ENCODE measurements around the gene ASZ1.
"Not testable (repeated sequence)": the region's sequence is repeated elsewhere in the genome, so short reads cannot be mapped to it uniquely, and the experiment has no call there.

The ASZ1 gene

GRCh38 chr7:117470777-117471176 is 43.5 kb upstream of the ASZ1 start:
- Histone ChIP-seq H3K27ac (ENCODE audit: low read depth, low read length) (no peak overlapping the region), H4K20me1 (ENCODE audit: control insufficient read depth, insufficient read depth, low read depth, low read length) (no peaks in the 10 kb centered on the region), H3K4me1 (ENCODE audit: control insufficient read depth, low read length) (no peaks in the 10 kb centered on the region), H3K79me2 (ENCODE audit: control insufficient read depth, low read length) (no peaks in the 10 kb centered on the region), H3K4me3 (ENCODE audit: low read length) (no peak overlapping the region), H3K9me2 (replicated peaks; ENCODE audit: control insufficient read depth, low read length) (no peaks in the 10 kb centered on the region), H3K36me3 (ENCODE audit: control insufficient read depth, low read length) (no peaks in the 10 kb centered on the region), H3K27me3 (ENCODE audit: control insufficient read depth, low read length) (no peaks in the 10 kb centered on the region), H3K4me2 (ENCODE audit: low read length) (no peak overlapping the region), H3K9me3 (ENCODE audit: control insufficient read depth, insufficient read depth, low read length) (no peaks in the 10 kb centered on the region), H3F3A (ENCODE audit: control insufficient read depth, insufficient read depth) (no peaks in the 10 kb centered on the region)
- TF ChIP-seq CTCF (IDR thresholded peaks at IDR 0.05; ENCODE audit: low read depth, low read length, poor library complexity, severe bottlenecking) = no peak
- no peak for TF ChIP-seq EZH2phosphoT487 (IDR thresholded peaks at IDR 0.05; ENCODE audit: borderline replicate concordance, low read length)

- Histone ChIP-seq H3K4me2 (ENCODE audit: low read length) (no peak overlapping the region), H3K27ac (ENCODE audit: low read depth, low read length) (no peak overlapping the region), H3K4me1 (ENCODE audit: control insufficient read depth, low read length) (no peaks in the 10 kb centered on the region), H3K4me3 (ENCODE audit: low read length) (no peak overlapping the region), H3K9me2 (replicated peaks; ENCODE audit: control insufficient read depth, low read length) (no peaks in the 10 kb centered on the region), H4K20me1 (ENCODE audit: control insufficient read depth, insufficient read depth, low read depth, low read length) (no peaks in the 10 kb centered on the region), H3K27me3 (ENCODE audit: control insufficient read depth, low read length) (no peaks in the 10 kb centered on the region), H3K79me2 (ENCODE audit: control insufficient read depth, low read length) (no peaks in the 10 kb centered on the region), H3K9me3 (ENCODE audit: control insufficient read depth, insufficient read depth, low read length) (no peaks in the 10 kb centered on the region), H3K36me3 (ENCODE audit: control insufficient read depth, low read length) (no peaks in the 10 kb centered on the region), H3F3A (ENCODE audit: control insufficient read depth, insufficient read depth) (no peaks in the 10 kb centered on the region)
- no peak for TF ChIP-seq EZH2phosphoT487 (IDR thresholded peaks at IDR 0.05; ENCODE audit: borderline replicate concordance, low read length)
- TF ChIP-seq CTCF (IDR thresholded peaks at IDR 0.05; ENCODE audit: low read depth, low read length, poor library complexity, severe bottlenecking) = no peak
Observed at GRCh38 chr7:117468174-117468573, 40.9 kb upstream of the ASZ1 start.

- not testable (repeated sequence) for H3K79me2 ChIP-seq (ENCODE audit: control insufficient read depth, low read length); H3K27ac ChIP-seq (ENCODE audit: low read depth, low read length); H3K9me2 ChIP-seq (replicated peaks; ENCODE audit: control insufficient read depth, low read length); H3K9me3 ChIP-seq (ENCODE audit: control insufficient read depth, insufficient read depth, low read length); H3K4me1 ChIP-seq (ENCODE audit: control insufficient read depth, low read length); H3F3A ChIP-seq (ENCODE audit: control insufficient read depth, insufficient read depth); H4K20me1 ChIP-seq (ENCODE audit: control insufficient read depth, insufficient read depth, low read depth, low read length); H3K27me3 ChIP-seq (ENCODE audit: control insufficient read depth, low read length); H3K36me3 ChIP-seq (ENCODE audit: control insufficient read depth, low read length); H3K4me2 ChIP-seq (ENCODE audit: low read length); H3K4me3 ChIP-seq (ENCODE audit: low read length)
Observed at GRCh38 chr7:117460815-117461214, 33.5 kb upstream of the ASZ1 start.

GRCh38 chr7:117459735-117460134 is 32.4 kb upstream of the ASZ1 start:
- Histone ChIP-seq H3K4me2 (ENCODE audit: low read length) (no peak overlapping the region), H3K9me3 (ENCODE audit: control insufficient read depth, insufficient read depth, low read length) (no peaks in the 10 kb centered on the region), H3K4me3 (ENCODE audit: low read length) (no peak overlapping the region), H3K27ac (ENCODE audit: low read depth, low read length) (no peak overlapping the region), H3K4me1 (ENCODE audit: control insufficient read depth, low read length) (no peaks in the 10 kb centered on the region), H3K79me2 (ENCODE audit: control insufficient read depth, low read length) (no peaks in the 10 kb centered on the region), H3K27me3 (ENCODE audit: control insufficient read depth, low read length) (no peaks in the 10 kb centered on the region), H3K36me3 (ENCODE audit: control insufficient read depth, low read length) (no peaks in the 10 kb centered on the region), H3F3A (ENCODE audit: control insufficient read depth, insufficient read depth) (no peaks in the 10 kb centered on the region), H3K9me2 (replicated peaks; ENCODE audit: control insufficient read depth, low read length) (no peaks in the 10 kb centered on the region), H4K20me1 (ENCODE audit: control insufficient read depth, insufficient read depth, low read depth, low read length) (no peaks in the 10 kb centered on the region)
- no peak for TF ChIP-seq EZH2phosphoT487 (IDR thresholded peaks at IDR 0.05; ENCODE audit: borderline replicate concordance, low read length)
- TF ChIP-seq CTCF (IDR thresholded peaks at IDR 0.05; ENCODE audit: low read depth, low read length, poor library complexity, severe bottlenecking) = no peak
